Lower leg skin (tissue), 4 donors: ENCODE data around the gene WFDC9. TPM values are rescaled to one million over a fixed set of nuclear protein-coding genes. Genes with fewer than 3 reads are reported as not detected.
"Not testable (repeated sequence)": the region's sequence is repeated elsewhere in the genome, so short reads cannot be mapped to it uniquely, and the experiment has no call there.

Experiments used
- DNase-seq, 2 donors: peaks; one replicate each; pipeline ENCODE4 v3.0.0-alpha.2; 2019; ENCODE audit warnings: low spot score in 2 of 2
- H3K4me3 ChIP-seq: fragments of 200-600 bp; sonication (generic); 2 replicates; pipeline ENCODE4 v1.5.1; 2017; ENCODE audit warnings: mild to moderate bottlenecking, low read depth; ENCODE audit not compliant: poor library complexity, severe bottlenecking
- POLR2A ChIP-seq, 2 donors: fragments of 450-650 bp; IDR thresholded peaks; one replicate each; pipeline ENCODE4 v1.6.1; 2016 to 2017; ENCODE audit warnings: antibody characterized with exemption in 2 of 2, mild to moderate bottlenecking in 1 of 2, moderate library complexity in 1 of 2
- WGBS, 2 donors: methylation state at CpG; one replicate each; pipeline ENCODE4 v1.1.5; 2018; 5-methylcytosine and 5-hydroxymethylcytosine counted together
- intact Hi-C: fragments of 100-400 bp; cut with DNase I; formaldehyde crosslinking; loops from one replicate; pipeline ENCODE4 v1.15.0; 2023; ENCODE audit warnings: low total_unique reads
- total RNA-seq, 4 donors: library from RNA; depleted of rRNA; stranded (reverse); fragments of >200 nt; gene quantifications; one replicate each; pipeline ENCODE4 v1.1.0, GENCODE V29; 2016
- TF ChIP-seq, protein P1 (sequence below), 3 donors: fragments of 450-650 bp; IDR thresholded peaks; one replicate each; pipeline ENCODE4 v1.5.1; 2016; ENCODE audit warnings: antibody characterized with exemption in 3 of 3, mild to moderate bottlenecking in 3 of 3, moderate library complexity in 2 of 3

WFDC9 gene
- total RNA-seq, 4 donors from 2014 or later: not detected

DNA sequence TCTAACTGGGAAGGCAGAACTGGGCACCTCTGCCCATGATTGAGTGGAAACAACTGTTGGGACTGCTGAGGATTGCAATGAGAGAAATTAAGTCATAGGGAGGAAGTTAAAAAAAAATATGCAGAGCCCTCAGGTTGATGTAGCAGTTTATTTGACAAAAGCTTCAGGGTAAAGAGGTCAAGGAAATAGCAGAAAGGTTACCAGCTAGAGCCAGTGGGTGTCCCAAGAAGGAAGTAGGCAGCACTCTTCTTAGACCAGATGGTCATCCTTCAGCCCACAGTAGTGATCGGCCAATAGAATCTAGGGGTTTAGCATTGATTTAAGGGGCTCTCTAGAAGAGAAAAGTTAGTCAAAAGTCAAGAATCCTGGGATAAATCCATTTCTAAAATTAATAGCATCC, 23.3 kb downstream of the WFDC9 start:
- 100% methylated on average over 1 of the region's 1 CpG for WGBS, 2 donors
- H3K4me3 ChIP-seq: no peak overlapping the region
- intact Hi-C loops: no loop called here
- TF ChIP-seq, protein P1, sequence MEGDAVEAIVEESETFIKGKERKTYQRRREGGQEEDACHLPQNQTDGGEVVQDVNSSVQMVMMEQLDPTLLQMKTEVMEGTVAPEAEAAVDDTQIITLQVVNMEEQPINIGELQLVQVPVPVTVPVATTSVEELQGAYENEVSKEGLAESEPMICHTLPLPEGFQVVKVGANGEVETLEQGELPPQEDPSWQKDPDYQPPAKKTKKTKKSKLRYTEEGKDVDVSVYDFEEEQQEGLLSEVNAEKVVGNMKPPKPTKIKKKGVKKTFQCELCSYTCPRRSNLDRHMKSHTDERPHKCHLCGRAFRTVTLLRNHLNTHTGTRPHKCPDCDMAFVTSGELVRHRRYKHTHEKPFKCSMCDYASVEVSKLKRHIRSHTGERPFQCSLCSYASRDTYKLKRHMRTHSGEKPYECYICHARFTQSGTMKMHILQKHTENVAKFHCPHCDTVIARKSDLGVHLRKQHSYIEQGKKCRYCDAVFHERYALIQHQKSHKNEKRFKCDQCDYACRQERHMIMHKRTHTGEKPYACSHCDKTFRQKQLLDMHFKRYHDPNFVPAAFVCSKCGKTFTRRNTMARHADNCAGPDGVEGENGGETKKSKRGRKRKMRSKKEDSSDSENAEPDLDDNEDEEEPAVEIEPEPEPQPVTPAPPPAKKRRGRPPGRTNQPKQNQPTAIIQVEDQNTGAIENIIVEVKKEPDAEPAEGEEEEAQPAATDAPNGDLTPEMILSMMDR (IDR thresholded peaks at IDR 0.05): no peak
- no peak for TF ChIP-seq POLR2A (IDR thresholded peaks at IDR 0.05)
- DNase-seq: no peak

DNA sequence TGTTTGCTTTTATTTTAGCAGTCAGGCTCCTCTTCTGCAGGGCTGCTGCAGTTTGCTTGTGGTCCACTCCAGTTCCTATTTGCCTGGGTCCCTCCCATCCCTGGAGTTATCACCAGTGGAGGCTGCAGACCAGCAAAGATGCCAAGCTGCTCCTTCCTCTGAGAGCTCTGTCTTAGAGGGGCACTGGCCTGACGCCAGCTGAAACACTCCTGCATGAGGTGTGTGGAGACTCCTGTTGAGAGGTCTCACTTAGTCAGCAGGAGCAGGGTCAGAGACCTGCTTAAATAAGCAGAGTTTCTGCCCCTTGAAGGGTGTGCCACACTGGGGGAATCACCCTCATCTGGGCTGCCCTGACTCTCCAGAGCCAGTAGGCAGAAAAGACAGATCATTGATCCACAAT, 35.8 kb downstream of the WFDC9 start:
- TF ChIP-seq, protein P1 (IDR thresholded peaks at IDR 0.05): no peak
- TF ChIP-seq POLR2A (IDR thresholded peaks at IDR 0.05): no peak
- DNase-seq: no peak
- no peak overlapping the region for H3K4me3 ChIP-seq
- WGBS, 2 donors: 0 to 47% methylated on average over 1 of the region's 1 CpG
- intact Hi-C loops: no loop called here

DNA sequence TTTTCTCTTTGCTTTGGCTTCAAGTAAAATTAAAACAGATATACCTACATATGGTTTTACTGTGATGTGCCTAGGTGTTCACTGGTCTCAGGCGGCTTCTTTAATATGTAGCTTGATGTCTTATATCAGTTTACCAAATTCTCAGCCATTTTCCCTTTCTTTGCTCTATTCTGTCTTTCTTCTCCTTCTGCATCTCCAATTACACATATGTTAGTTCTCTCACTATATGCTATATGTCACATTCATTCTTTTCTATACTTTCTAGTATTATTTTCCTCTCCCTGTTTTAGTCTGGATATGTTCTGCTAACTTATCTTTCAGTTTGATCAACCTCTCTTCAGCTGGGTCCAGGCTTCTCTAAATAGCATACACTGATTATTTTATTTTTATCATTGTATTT, 37.6 kb downstream of the WFDC9 start:
- WGBS, 2 donors: 0 to 41% methylated on average over 1 of the region's 1 CpG
- TF ChIP-seq, protein P1 (IDR thresholded peaks at IDR 0.05): no peak
- no peak for DNase-seq
- intact Hi-C loops: no loop called here
- H3K4me3 ChIP-seq: no peak overlapping the region

DNA sequence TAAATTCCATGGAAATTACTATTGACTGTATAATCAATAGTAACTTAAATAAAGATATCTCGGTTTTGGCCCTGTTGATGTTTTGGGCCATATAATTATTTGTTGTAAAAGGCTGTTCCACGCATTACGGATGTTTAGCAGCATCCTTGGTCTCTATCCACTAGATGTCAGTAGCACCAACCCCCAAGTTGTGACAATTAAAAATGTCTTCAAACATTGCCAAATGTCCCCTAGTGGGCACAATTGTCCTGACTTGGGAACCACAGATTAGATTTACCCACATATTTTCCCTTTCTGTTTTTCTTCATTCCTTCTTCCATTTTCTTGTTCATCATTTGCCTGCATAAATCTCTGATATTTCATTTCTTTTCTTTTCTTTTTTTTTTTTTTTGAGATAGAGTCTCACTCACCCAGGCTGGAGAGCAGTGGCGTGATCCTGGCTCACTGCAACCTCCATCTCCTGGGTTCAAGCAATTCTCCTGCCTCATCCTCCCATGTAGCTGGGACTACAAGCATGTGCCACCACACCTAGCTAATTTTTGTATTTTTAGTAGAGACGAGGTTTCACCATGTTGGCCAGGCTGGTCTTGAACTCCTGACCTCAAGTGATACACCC, 38.4 kb downstream of the WFDC9 start:
- intact Hi-C loops: no loop called here

DNA sequence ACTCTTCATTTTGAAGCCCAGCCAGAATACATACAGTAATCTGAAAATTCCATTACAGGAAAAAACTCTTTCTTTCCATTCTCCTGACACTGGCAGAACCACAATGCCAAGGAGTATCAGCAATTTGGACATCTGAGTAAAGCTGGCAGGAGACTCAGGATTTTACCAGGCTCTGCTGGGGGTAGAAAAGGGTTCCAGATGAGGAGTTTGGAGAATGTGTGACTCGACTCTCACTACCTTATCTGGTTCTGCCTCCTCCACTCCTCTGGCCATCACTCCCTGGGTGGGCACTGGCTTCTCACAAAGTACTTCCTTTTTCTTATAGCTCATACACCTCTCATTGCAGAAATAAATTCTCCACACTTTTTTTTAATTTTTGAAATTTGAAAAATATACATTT, 41.4 kb downstream of the WFDC9 start:
- intact Hi-C loops: no loop called here
- no peak for DNase-seq
- TF ChIP-seq, protein P1 (IDR thresholded peaks at IDR 0.05): no peak
- TF ChIP-seq POLR2A (IDR thresholded peaks at IDR 0.05): no peak
- H3K4me3 ChIP-seq: no peak overlapping the region
- 19 to 46% methylated on average over 1 of the region's 1 CpG for WGBS, 2 donors

More for the DNA sequence above, 38.4 kb downstream of the WFDC9 start:
- DNase-seq: no peak
- WGBS, 2 donors: 62 to 68% methylated on average over 5 of the region's 5 CpGs
- no peak overlapping the region for H3K4me3 ChIP-seq
- TF ChIP-seq, protein P1 (IDR thresholded peaks at IDR 0.05): no peak
- no peak for TF ChIP-seq POLR2A (IDR thresholded peaks at IDR 0.05)

DNA sequence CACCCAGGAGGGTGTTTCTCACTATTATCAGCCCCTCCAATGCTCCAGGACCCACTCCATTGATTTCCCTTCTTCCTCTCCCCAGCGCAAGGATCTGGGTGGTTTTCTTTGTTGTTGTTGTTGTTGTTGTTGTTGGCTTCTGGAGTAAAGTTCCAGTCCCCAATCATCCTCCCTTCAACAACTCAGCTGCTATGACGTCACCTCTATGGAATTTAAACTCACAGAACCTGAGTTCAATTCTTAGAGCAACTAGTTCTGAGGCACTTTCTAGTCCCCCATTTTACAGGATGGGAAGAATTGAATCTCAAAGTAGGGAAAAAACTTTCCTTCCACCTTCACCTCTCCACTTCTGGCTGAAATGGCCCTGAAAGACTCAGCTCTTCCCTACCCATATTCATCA, 42.3 kb downstream of the WFDC9 start:
- DNase-seq: no peak
- no peak for TF ChIP-seq POLR2A (IDR thresholded peaks at IDR 0.05)
- TF ChIP-seq, protein P1 (IDR thresholded peaks at IDR 0.05): no peak
- intact Hi-C loops: no loop called here
- no peak overlapping the region for H3K4me3 ChIP-seq
- WGBS, 2 donors: 56 to 81% methylated on average over 2 of the region's 2 CpGs

DNA sequence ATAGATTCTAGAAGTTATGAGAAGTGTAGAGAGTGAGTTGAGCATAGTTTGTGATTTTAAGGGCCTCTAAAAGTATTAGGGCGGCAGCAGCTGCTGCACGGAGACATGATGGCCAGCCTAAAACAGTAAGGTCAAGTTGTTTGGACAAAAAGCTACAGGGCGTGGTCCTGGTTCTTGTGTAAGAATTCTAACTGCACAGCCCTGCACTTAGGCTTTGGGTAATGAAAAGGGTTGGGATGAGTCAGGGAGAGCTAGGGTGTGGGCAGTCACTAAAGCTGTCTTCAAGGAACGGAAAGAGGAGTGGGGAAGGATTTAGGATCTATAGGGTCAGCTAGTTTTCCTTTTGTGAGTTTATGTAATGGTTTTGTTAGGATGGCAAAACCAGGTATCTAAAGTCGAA, 45.1 kb downstream of the WFDC9 start:
- intact Hi-C loops, H3K4me3 ChIP-seq, DNase-seq: not testable (repeated sequence)
- 73 to 83% methylated on average over 5 of the region's 5 CpGs for WGBS, 2 donors

DNA sequence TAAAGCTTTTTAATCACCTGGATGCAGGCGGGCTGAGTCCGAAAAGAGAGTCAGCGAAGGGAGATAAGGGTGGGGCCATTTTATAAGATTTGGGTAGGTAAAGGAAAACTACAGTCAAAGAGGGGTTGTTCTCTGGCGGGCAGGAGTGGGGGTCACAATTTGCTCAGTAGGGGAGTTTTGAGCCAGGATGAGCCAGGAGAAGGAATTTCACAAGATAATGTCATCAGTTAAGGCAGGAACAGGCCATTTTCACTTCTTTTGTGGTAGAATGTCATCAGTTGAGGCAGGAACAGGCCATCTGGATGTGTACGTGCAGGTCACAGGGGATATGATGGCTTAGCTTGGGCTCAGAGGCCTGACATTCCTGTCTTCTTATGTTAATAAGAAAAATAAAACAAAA, 46.8 kb downstream of the WFDC9 start:
- DNase-seq, H3K4me3 ChIP-seq, intact Hi-C loops: not testable (repeated sequence)
- WGBS, 2 donors: 92 to 95% methylated on average over 5 of the region's 5 CpGs
